GM18861 (cell line): Measurements from ENCODE around the gene ZRANB3.
"Not testable (repeated sequence)": the region's sequence is repeated elsewhere in the genome, so short reads cannot be mapped to it uniquely, and the experiment has no call there.

Source experiments
- ATAC-seq: cut with Tn5 transposase; IDR thresholded peaks from one replicate; pipeline ENCODE4 v1.9.1; 2021; ENCODE audit not compliant: unreplicated experiment

ZRANB3 gene

GRCh38 chr2:135337071-135337470 is 193.9 kb downstream of the ZRANB3 start:
- ATAC-seq, result no peak

GRCh38 chr2:135335256-135335655 is 195.8 kb downstream of the ZRANB3 start:
- no peak for ATAC-seq

- no peak for ATAC-seq
Measured at GRCh38 chr2:135327146-135327545, 203.9 kb downstream of the ZRANB3 start.

GRCh38 chr2:135320465-135321355 is 210.3 kb downstream of the ZRANB3 start:
- no peak for ATAC-seq

GRCh38 chr2:135318808-135319207 is 212.2 kb downstream of the ZRANB3 start:
- no peak for ATAC-seq

- no peak for ATAC-seq
Measured at GRCh38 chr2:135317375-135317774, 213.6 kb downstream of the ZRANB3 start.

GRCh38 chr2:135311962-135312361 is 219.1 kb downstream of the ZRANB3 start:
- no peak for ATAC-seq

- ATAC-seq, result no peak
Measured at GRCh38 chr2:135311268-135311667, 219.8 kb downstream of the ZRANB3 start.

GRCh38 chr2:135304694-135305093 is 226.3 kb downstream of the ZRANB3 start:
- no peak for ATAC-seq

GRCh38 chr2:135299658-135300244 is 231.3 kb downstream of the ZRANB3 start:
- ATAC-seq, result no peak

- ATAC-seq, result no peak
Measured at GRCh38 chr2:135299165-135299564, 231.9 kb downstream of the ZRANB3 start.

GRCh38 chr2:135287121-135287520 is 243.9 kb downstream of the ZRANB3 start:
- not testable (repeated sequence) for ATAC-seq

GRCh38 chr2:135285391-135285790 is 245.6 kb downstream of the ZRANB3 start:
- ATAC-seq, result no peak

GRCh38 chr2:135281379-135281778 is 249.6 kb downstream of the ZRANB3 start:
- no peak for ATAC-seq

- ATAC-seq, result no peak
Measured at GRCh38 chr2:135279209-135279608, 251.8 kb downstream of the ZRANB3 start.

- no peak for ATAC-seq
Measured at GRCh38 chr2:135276525-135276924, 254.5 kb downstream of the ZRANB3 start.

- ATAC-seq, result no peak
Measured at GRCh38 chr2:135271006-135271405, 260.0 kb downstream of the ZRANB3 start.

GRCh38 chr2:135265960-135266490 is 265.0 kb downstream of the ZRANB3 start:
- ATAC-seq, result no peak

GRCh38 chr2:135259123-135259522 is 271.9 kb downstream of the ZRANB3 start:
- no peak for ATAC-seq

- ATAC-seq, result no peak
Measured at GRCh38 chr2:135258193-135258592, 272.8 kb downstream of the ZRANB3 start.

- no peak for ATAC-seq
Measured at GRCh38 chr2:135257383-135258090, 273.5 kb downstream of the ZRANB3 start.
